ENCODE measurements around the gene NEBL.

DNA sequence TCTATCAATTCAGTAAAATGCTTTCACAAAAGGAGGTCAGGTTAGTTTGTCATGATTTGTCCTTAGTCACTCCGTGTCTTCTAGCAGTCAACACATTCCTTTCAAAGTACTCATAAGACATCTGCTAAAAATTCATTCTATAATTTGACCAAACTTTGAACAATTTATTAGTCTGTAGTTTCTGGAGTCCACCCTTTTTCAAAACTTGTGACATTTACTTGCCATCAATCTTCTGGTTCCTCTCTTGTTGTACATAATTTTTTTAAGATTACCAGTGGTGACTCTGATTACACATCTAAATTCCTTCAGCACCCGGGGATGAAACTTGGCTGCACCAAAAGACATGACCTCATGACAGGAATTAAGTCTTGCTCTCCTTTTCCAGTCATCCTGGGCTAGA is 130.1 kb downstream of the NEBL start:
- TF ChIP-seq GATA2 (IDR thresholded peaks at IDR 0.05; ENCODE audit: low read depth, low read length) (no peak), GATA3 (IDR thresholded peaks at IDR 0.05; ENCODE audit: low read depth, low read length) (no peak)
